ENCODE results near the gene POLR2M. TPM values are rescaled to one million over a fixed set of nuclear protein-coding genes. Genes with fewer than 3 reads are reported as not detected.

The POLR2M gene
- polyA plus RNA-seq (ENCODE audit: insufficient read length): 96.7 TPM
- long read RNA-seq, donor 1, full-length matches to known transcripts: 36 of 36 reads
- long read RNA-seq, donor 1, partial matches to known transcripts: 0 of 36 reads
- long read RNA-seq, donor 1, other reads (novel, unspliced or antisense): 0 of 36 reads
- long read RNA-seq, donor 2, full-length matches to known transcripts: 33 of 38 reads
- long read RNA-seq, donor 2, partial matches to known transcripts: 5 of 38 reads
- long read RNA-seq, donor 2, other reads (novel, unspliced or antisense): 0 of 38 reads
- long read RNA-seq, donor 3, full-length matches to known transcripts: 35 of 35 reads
- long read RNA-seq, donor 3, partial matches to known transcripts: 0 of 35 reads
- long read RNA-seq, donor 3, other reads (novel, unspliced or antisense): 0 of 35 reads
- long read RNA-seq, donor 4, partial matches to known transcripts: 0 of 1 reads
- long read RNA-seq, donor 4, other reads (novel, unspliced or antisense): 0 of 1 reads
- long read RNA-seq, donor 5, full-length matches to known transcripts: 35 of 48 reads
- long read RNA-seq, donor 5, partial matches to known transcripts: 13 of 48 reads
- long read RNA-seq, donor 5, other reads (novel, unspliced or antisense): 0 of 48 reads
- long read RNA-seq, donor 6, full-length matches to known transcripts: 55 of 55 reads
- long read RNA-seq, donor 6, partial matches to known transcripts: 0 of 55 reads
- long read RNA-seq, donor 6, other reads (novel, unspliced or antisense): 0 of 55 reads
- long read RNA-seq, donor 7, full-length matches to known transcripts: 37 of 42 reads
- long read RNA-seq, donor 7, partial matches to known transcripts: 5 of 42 reads
- long read RNA-seq, donor 7, other reads (novel, unspliced or antisense): 0 of 42 reads
- long read RNA-seq, donor 8, full-length matches to known transcripts: 20 of 20 reads
- long read RNA-seq, donor 8, partial matches to known transcripts: 0 of 20 reads
- long read RNA-seq, donor 8, other reads (novel, unspliced or antisense): 0 of 20 reads

- DNase-seq: peak; percentile 98
Measured at GRCh38 chr15:57706405-57707209, at the start of gene POLR2M. Gene POLR2M, plus strand, starts transcription at chr15:57706714. Its CDS starts 129 bp downstream, at chr15:57706843.

GRCh38 chr15:57657619-57658018 is 48.9 kb upstream of the POLR2M start:
- DNase-seq: no peak

GRCh38 chr15:57662091-57662744 is 44.3 kb upstream of the POLR2M start:
- no peak for DNase-seq

DNA sequence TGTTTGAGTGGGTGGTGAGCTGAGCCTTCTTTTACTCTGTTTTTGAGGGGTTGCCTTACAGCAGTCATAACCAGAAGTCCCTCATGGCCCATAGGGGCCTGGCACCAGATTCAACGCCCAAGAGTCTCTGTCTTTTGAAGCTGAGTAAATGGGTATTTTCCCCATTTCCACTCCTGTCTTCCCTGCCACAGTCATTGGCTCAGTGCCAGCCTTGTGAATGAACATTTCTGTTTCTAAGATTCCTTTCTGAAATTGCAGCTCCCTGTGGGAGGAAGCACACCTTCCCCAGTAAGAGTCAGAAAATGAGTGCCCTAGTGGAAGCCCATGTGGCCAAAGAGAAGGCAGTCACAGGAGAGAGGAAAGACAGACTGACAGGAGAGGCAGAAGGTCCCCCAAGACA is 43.7 kb upstream of the POLR2M start:
- no peak for DNase-seq

- no peak for DNase-seq
Measured at GRCh38 chr15:57663262-57663661, 43.3 kb upstream of the POLR2M start.

DNA sequence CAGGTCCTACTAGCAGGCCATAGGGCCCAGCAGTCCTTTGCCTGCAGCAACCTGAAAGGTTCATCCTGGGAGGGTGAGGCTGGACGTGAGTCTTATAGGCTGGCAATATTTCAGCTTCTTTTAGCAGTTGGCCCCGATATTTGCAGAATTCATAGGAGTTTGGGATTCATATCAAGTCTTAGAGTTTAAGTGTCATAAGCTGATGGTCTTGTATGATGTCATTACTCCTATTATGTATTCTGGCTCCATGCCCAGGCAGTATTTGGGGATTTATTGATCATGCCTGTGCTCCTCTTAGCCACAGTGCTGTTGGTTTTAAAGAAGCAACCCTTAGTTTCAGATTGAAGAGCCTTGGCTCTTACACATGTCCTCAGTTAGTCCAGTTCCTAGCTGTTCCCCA is 41.3 kb upstream of the POLR2M start:
- DNase-seq: no peak

GRCh38 chr15:57665939-57666338 is 40.6 kb upstream of the POLR2M start:
- no peak for DNase-seq

DNA sequence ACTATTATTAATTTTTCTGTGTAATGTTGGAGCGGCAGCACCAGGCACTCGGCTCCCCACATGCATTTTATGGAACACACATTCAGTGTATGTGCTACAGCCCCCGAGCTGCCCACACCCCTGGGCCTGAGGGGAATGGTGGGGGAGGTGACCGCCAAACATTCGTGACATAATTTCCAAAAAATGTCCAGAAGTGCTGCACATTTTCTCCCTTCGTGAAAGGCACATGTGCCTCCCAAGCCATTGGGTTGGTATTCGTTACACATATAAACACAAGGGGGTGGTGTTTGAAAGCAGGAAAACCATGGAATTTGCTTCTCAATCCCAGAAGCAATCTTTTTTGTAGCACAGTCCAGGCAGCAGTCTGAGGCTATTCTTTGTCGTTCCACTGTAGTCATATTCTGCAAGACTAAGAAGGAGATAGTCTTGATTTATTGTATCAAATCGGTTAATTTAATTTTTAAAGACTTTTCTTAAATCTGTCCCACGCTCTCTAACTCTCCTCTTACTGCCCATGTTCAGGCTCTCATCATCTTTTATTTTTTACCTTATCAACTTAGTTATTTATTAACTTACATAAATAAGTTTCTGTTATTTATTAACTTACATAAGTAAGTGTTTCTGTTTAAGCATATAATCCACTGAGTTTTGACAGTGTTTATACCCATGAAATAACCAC is 39.2 kb upstream of the POLR2M start:
- DNase-seq: peak; percentile 79

DNA sequence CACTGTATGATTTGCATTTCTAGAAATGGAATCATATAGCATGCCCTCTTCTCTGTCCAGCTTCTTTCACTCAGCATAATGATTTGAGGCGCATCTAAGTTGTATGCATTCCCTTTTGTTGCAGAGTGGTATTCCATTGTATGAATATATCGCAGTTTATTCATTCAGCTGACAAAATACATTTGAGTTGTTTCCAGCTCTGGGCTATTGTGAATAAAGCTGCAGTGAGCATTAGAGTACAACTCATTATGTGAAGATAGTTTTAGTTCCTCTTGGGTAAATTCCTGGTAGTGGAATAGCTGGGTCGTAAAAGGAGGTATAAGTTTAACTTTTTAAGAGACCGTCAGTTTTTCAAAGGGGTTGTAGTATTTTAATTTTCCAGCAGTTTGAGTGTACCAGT is 38.5 kb upstream of the POLR2M start:
- no peak for DNase-seq

GRCh38 chr15:57671636-57672035 is 34.9 kb upstream of the POLR2M start:
- DNase-seq: no peak

GRCh38 chr15:57675481-57676181 is 30.9 kb upstream of the POLR2M start:
- DNase-seq: no peak

- no peak for DNase-seq
Measured at GRCh38 chr15:57676585-57676984, 29.9 kb upstream of the POLR2M start.

- DNase-seq: no peak
Measured at GRCh38 chr15:57677204-57677603, 29.3 kb upstream of the POLR2M start.

- no peak for DNase-seq
Measured at GRCh38 chr15:57680021-57680420, 26.5 kb upstream of the POLR2M start.

DNA sequence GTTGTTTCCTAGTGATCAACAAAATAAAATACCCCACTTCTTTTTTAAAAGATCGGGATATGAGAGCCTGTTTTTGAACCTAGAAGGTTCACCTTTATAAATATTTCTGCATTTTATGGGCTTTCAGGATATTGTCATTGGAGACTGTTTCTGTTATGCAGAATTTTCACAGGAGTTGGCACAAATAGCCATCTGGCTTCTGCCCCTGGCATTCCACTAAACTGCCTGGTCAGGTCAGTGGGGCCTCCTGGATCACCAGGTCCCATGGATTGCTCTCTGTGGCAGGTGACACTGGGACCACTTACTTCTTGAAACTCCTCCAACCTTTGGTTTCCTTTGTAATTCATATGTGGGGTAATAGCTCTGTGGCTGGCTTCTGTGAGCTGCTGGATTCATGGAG is 25.5 kb upstream of the POLR2M start:
- DNase-seq: no peak

- no peak for DNase-seq
Measured at GRCh38 chr15:57683481-57683880, 23.0 kb upstream of the POLR2M start.

GRCh38 chr15:57684491-57685151 is 21.9 kb upstream of the POLR2M start:
- no peak for DNase-seq

GRCh38 chr15:57685306-57686095 is 21.0 kb upstream of the POLR2M start:
- DNase-seq: no peak

GRCh38 chr15:57686657-57687056 is 19.9 kb upstream of the POLR2M start:
- no peak for DNase-seq

All from left kidney (tissue), 8 donors.